K562 (cell line): Measurements from ENCODE around the gene TEX38. TPM values are rescaled to one million over a fixed set of nuclear protein-coding genes. Genes with fewer than 3 reads are reported as not detected.

Experiments used
- AFF4 ChIP-seq: sonication (generic); formaldehyde crosslinking; IDR thresholded peaks from 2 replicates; pipeline ENCODE4 v1.8.0; 2023; ENCODE audit warnings: mild to moderate bottlenecking, missing genetic modification reagents
- FOXA3 ChIP-seq, 2 experiments: fragments of 450-650 bp in 1 of 2; sonication (generic) in 1 of 2; formaldehyde crosslinking; IDR thresholded peaks in 1 of 2; conservative IDR thresholded peaks in 1 of 2; 2 replicates each; pipeline versions ENCODE4 v1.4.0 to v1.8.0; 2020 to 2022; ENCODE audit warnings: mild to moderate bottlenecking in 2 of 2, missing genetic modification reagents in 1 of 2
- GTF2A2 ChIP-seq: IDR thresholded peaks from 2 replicates; pipeline ENCODE4 v1.6.1; 2016; ENCODE audit warnings: mild to moderate bottlenecking, missing genetic modification characterization, missing compliant biosample characterization
- GTF2E2 ChIP-seq: fragments of 200-800 bp; sonication (Bioruptor generic); IDR thresholded peaks from 2 replicates; pipeline ENCODE4 v1.6.1; 2016; ENCODE audit warnings: missing genetic modification characterization, missing compliant biosample characterization
- HES1 ChIP-seq: fragments of 450-650 bp; IDR thresholded peaks from 2 replicates; pipeline ENCODE4 v1.6.1; 2016; ENCODE audit warnings: low read depth, mild to moderate bottlenecking, moderate library complexity
- IFI16 ChIP-seq: fragments of 250-450 bp; sonication (Bioruptor Pico); IDR thresholded peaks from 2 replicates; pipeline ENCODE4 v2.1.2; 2022; ENCODE audit warnings: mild to moderate bottlenecking, inconsistent platforms
- KAT8 ChIP-seq: fragments of 450-650 bp; IDR thresholded peaks from 2 replicates; pipeline ENCODE4 v1.6.1; 2016; ENCODE audit warnings: low read depth, mild to moderate bottlenecking
- NKRF ChIP-seq: fragments of 450-650 bp; IDR thresholded peaks from 2 replicates; pipeline ENCODE4 v1.6.1; 2016; ENCODE audit warnings: borderline replicate concordance
- POLR3G ChIP-seq: IDR thresholded peaks from 2 replicates; pipeline ENCODE4 v1.6.1; 2011; ENCODE audit not compliant: insufficient read length, insufficient replicate concordance; ENCODE audit errors: extremely low read depth
- SIN3A ChIP-seq, 2 experiments: fragments of 150-350 bp in 1 of 2; IDR thresholded peaks; 2 replicates each; pipeline ENCODE4 v1.6.1; 2011 to 2016; ENCODE audit warnings: borderline replicate concordance in 2 of 2, low read depth in 2 of 2, low read length in 2 of 2, mild to moderate bottlenecking in 2 of 2, moderate library complexity in 2 of 2; ENCODE audit not compliant: control insufficient read depth in 1 of 2
- TBL1XR1 ChIP-seq, 2 experiments: IDR thresholded peaks; 2 replicates each; pipeline ENCODE4 v1.6.1; 2012; ENCODE audit warnings: improper control_type of control experiment in 2 of 2, low read length in 2 of 2, mild to moderate bottlenecking in 1 of 2
- TCF3 ChIP-seq: sonication (generic); formaldehyde crosslinking; IDR thresholded peaks from 2 replicates; pipeline ENCODE4 v1.4.0; 2020; ENCODE audit warnings: mild to moderate bottlenecking, missing genetic modification reagents
- ZFP30 ChIP-seq: fragments of 250-450 bp; sonication (Bioruptor Pico); IDR thresholded peaks from 2 replicates; pipeline ENCODE4 v1.8.0; 2022; ENCODE audit warnings: moderate library complexity, mild to moderate bottlenecking, inconsistent platforms, borderline replicate concordance
- ZNF24 ChIP-seq: fragments of 450-650 bp; IDR thresholded peaks from 2 replicates; pipeline ENCODE4 v1.6.1; 2016
- polyA plus RNA-seq, 8 experiments: library from polyadenylated mRNA; depleted of rRNA in 4 of 8; stranded (reverse) in 5 of 8; unstranded in 3 of 8; fragments of >200 nt; fragmentation: Nextera tagmentation in 2 of 8; fragmentation: Illumina TruSeq in 1 of 8; extraction: Ambion mirVana in 2 of 8; extraction: Trizol in 1 of 8; gene quantifications; 2 replicates each; pipeline versions ENCODE4 v1.2.1 to v1.2.3, GENCODE V29; 2011 to 2014; ENCODE audit warnings: inconsistent platforms in 1 of 8, missing spikeins in 1 of 8
- total RNA-seq, 7 experiments: library from RNA; depleted of rRNA in 6 of 7; stranded (reverse); fragments of >200 nt in 6 of 7; fragmentation: Illumina TruSeq in 2 of 7; extraction: Trizol in 2 of 7; gene quantifications; 2 replicates each; pipeline versions ENCODE4 v1.2.1 to v1.2.3, GENCODE V29; 2011 to 2021; ENCODE audit warnings: low replicate concordance in 1 of 7
- TF ChIP-seq, protein P1 (sequence below): sonication (generic); formaldehyde crosslinking; IDR thresholded peaks from 2 replicates; pipeline ENCODE4 v1.8.0; 2022; ENCODE audit warnings: mild to moderate bottlenecking, missing genetic modification reagents

TEX38 gene
- total and polyA plus RNA-seq, 9 of the 15 experiments (the other 6 are each of a cell fraction or from before 2014, with no cell fraction given) = not detected

DNA sequence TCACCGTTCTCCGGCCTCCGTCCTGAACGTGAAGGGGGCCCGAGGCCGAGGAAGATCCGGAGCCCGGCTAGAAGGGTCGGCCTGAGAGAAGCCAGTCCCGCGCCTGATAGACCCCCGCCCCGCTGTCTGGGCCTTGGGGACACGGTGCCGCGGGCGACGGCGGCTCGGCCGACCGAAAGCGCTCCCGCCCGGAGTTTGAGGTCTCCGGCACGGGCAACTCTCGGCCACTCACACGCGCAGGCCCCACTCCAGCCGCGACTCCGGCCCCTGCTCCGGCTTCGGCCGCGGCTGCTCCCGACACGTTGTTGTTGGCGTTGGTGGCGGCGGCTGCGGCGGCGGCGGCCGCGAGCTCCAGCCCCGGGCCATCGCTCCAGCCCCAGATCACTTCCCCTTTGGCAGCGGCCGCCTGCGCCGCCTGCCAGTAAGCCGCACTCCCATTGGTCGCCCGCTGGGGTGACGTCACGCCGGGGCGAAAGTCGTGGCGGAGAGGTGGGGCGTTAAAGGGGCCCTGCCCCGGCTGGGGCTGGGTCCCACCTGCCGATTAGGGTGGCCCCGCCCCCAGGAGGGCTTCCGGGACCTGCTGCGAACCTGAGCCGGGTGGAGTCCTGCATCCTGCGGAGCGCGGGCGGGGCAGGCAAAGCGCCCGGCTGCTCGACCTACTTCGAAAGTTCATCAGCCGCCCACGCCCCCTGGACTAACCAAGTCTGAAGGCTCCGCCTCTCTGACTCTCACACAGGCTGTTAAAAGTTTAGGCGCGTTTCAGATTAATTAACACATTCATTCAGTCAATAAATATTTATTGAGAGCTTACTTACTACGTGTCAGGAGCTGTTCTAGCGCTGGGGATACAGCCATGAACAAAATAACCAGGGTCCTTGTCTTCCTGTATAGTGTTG, 47.3 kb downstream of the TEX38 start, which contains the start of gene EFCAB14 (continued):
- TF ChIP-seq, protein P1, sequence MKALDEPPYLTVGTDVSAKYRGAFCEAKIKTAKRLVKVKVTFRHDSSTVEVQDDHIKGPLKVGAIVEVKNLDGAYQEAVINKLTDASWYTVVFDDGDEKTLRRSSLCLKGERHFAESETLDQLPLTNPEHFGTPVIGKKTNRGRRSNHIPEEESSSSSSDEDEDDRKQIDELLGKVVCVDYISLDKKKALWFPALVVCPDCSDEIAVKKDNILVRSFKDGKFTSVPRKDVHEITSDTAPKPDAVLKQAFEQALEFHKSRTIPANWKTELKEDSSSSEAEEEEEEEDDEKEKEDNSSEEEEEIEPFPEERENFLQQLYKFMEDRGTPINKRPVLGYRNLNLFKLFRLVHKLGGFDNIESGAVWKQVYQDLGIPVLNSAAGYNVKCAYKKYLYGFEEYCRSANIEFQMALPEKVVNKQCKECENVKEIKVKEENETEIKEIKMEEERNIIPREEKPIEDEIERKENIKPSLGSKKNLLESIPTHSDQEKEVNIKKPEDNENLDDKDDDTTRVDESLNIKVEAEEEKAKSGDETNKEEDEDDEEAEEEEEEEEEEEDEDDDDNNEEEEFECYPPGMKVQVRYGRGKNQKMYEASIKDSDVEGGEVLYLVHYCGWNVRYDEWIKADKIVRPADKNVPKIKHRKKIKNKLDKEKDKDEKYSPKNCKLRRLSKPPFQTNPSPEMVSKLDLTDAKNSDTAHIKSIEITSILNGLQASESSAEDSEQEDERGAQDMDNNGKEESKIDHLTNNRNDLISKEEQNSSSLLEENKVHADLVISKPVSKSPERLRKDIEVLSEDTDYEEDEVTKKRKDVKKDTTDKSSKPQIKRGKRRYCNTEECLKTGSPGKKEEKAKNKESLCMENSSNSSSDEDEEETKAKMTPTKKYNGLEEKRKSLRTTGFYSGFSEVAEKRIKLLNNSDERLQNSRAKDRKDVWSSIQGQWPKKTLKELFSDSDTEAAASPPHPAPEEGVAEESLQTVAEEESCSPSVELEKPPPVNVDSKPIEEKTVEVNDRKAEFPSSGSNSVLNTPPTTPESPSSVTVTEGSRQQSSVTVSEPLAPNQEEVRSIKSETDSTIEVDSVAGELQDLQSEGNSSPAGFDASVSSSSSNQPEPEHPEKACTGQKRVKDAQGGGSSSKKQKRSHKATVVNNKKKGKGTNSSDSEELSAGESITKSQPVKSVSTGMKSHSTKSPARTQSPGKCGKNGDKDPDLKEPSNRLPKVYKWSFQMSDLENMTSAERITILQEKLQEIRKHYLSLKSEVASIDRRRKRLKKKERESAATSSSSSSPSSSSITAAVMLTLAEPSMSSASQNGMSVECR (CRISPR knock-in tag) = peak; percentile 79
- TF ChIP-seq SIN3A (IDR thresholded peaks at IDR 0.05; ENCODE audit: borderline replicate concordance in 2 of 2, control insufficient read depth in 1 of 2, low read depth in 2 of 2, low read length in 2 of 2) = peak; percentile 74 to 88; a peak in 2 of 4 replicates
- TF ChIP-seq AFF4 (CRISPR knock-in tag) = no peak
- TF ChIP-seq HES1 = no peak
- no peak for TF ChIP-seq POLR3G
- TF ChIP-seq KAT8 = no peak
- no peak for TF ChIP-seq FOXA3 (CRISPR knock-in tag; conservative IDR thresholded peaks at IDR 0.05 in 1 of 2, IDR thresholded peaks at IDR 0.05 in 1 of 2)
- TF ChIP-seq GTF2E2 (tag) = peak; percentile 84
- no peak for TF ChIP-seq GTF2A2 (tag)
- TF ChIP-seq ZNF24 = no peak
- peak in 1 of 2 experiments; percentile 69; a peak in 2 of 4 replicates for TF ChIP-seq TBL1XR1 (IDR thresholded peaks at IDR 0.05; ENCODE audit: low read length in 2 of 2)
- TF ChIP-seq TCF3 (CRISPR knock-in tag) = no peak
- no peak for TF ChIP-seq ZFP30
- peak; percentile 62; the same call in 1 of the 2 replicates for TF ChIP-seq NKRF
- no peak for TF ChIP-seq IFI16 (CRISPR knock-in tag)
